HG02973 (cell line): ENCODE measurements around the gene SPON1.
"Not testable (repeated sequence)": the region's sequence is repeated elsewhere in the genome, so short reads cannot be mapped to it uniquely, and the experiment has no call there.

Experiments used
- ATAC-seq: cut with Tn5 transposase; IDR thresholded peaks from one replicate; pipeline ENCODE4 v1.9.1; 2021; ENCODE audit warnings: moderate library complexity; ENCODE audit not compliant: unreplicated experiment

SPON1 gene

GRCh38 chr11:14075118-14076078 is 112.9 kb downstream of the SPON1 start:
- ATAC-seq = no peak

GRCh38 chr11:14079011-14079410 is 116.5 kb downstream of the SPON1 start:
- ATAC-seq = no peak

- ATAC-seq = no peak
Measured at GRCh38 chr11:14079797-14080196, 117.3 kb downstream of the SPON1 start.

GRCh38 chr11:14081581-14082231 is 119.2 kb downstream of the SPON1 start:
- ATAC-seq = no peak

GRCh38 chr11:14082338-14082737 is 119.8 kb downstream of the SPON1 start:
- ATAC-seq = no peak

- not testable (repeated sequence) for ATAC-seq
Measured at GRCh38 chr11:14088861-14089260, 126.3 kb downstream of the SPON1 start.

GRCh38 chr11:14089690-14090462 is 127.4 kb downstream of the SPON1 start:
- ATAC-seq = no peak

- not testable (repeated sequence) for ATAC-seq
Measured at GRCh38 chr11:14090631-14091030, 128.1 kb downstream of the SPON1 start.

GRCh38 chr11:14093065-14093464 is 130.5 kb downstream of the SPON1 start:
- ATAC-seq = no peak

- ATAC-seq = no peak
Measured at GRCh38 chr11:14094481-14095037, 132.0 kb downstream of the SPON1 start.

GRCh38 chr11:14095882-14096281 is 133.4 kb downstream of the SPON1 start:
- no peak for ATAC-seq

- ATAC-seq = no peak
Measured at GRCh38 chr11:14096606-14097005, 134.1 kb downstream of the SPON1 start.

- no peak for ATAC-seq
Measured at GRCh38 chr11:14101388-14101787, 138.9 kb downstream of the SPON1 start.

GRCh38 chr11:14102766-14103165 is 140.2 kb downstream of the SPON1 start:
- no peak for ATAC-seq

- ATAC-seq = no peak
Measured at GRCh38 chr11:14105446-14105845, 142.9 kb downstream of the SPON1 start.

GRCh38 chr11:14106303-14107049 is 144.0 kb downstream of the SPON1 start:
- no peak for ATAC-seq

- no peak for ATAC-seq
Measured at GRCh38 chr11:14107050-14107430, 144.5 kb downstream of the SPON1 start.

- ATAC-seq = no peak
Measured at GRCh38 chr11:14109742-14110141, 147.2 kb downstream of the SPON1 start.

GRCh38 chr11:14110629-14111028 is 148.1 kb downstream of the SPON1 start:
- no peak for ATAC-seq

GRCh38 chr11:14111496-14111895 is 149.0 kb downstream of the SPON1 start:
- ATAC-seq = no peak
